Measurements from ENCODE around the gene SLC44A1. TPM values are rescaled to one million over a fixed set of nuclear protein-coding genes. Genes with fewer than 3 reads are reported as not detected.

The SLC44A1 gene
- polyA plus RNA-seq, 3 donors = 6.9 to 52.1 (median 46.5) TPM

GRCh38 chr9:105354448-105354847 is 110.0 kb downstream of the SLC44A1 start:
- no CpG with 5 or more reads among the region's 3 CpGs for WGBS (ENCODE audit: insufficient coverage)
- Histone ChIP-seq H3K27ac (ENCODE audit: low read depth in 1 of 2, low read length in 2 of 2) (no peak overlapping the region), H3K4me2 (replicated peaks; ENCODE audit: extremely low read depth, low read length, poor library complexity, severe bottlenecking) (no peak overlapping the region), H3K27me3 (ENCODE audit: control insufficient read depth in 2 of 2, insufficient read depth in 2 of 2, low read length in 2 of 2) (no peaks in the 10 kb centered on the region), H3K4me3 (replicated peaks in 1 of 3; ENCODE audit: low read depth in 2 of 3, low read length in 3 of 3) (no peak overlapping the region), H3K9me3 (replicated peaks in 1 of 2; ENCODE audit: control insufficient read depth in 1 of 2, insufficient read depth in 1 of 2, low read length in 2 of 2) (no peaks in the 10 kb centered on the region), H3K36me3 (replicated peaks in 1 of 2; ENCODE audit: control insufficient read depth in 1 of 2, insufficient read depth in 2 of 2, low read length in 2 of 2) (peaks cover 14 to 56% of the 10 kb centered on the region in 2 donors), H4K20me1 (ENCODE audit: insufficient read depth, low read length) (no peaks in the 10 kb centered on the region), H3K9ac (ENCODE audit: insufficient read depth, low read length, poor library complexity, severe bottlenecking) (no peak overlapping the region), H3K79me2 (ENCODE audit: insufficient read depth, low read length) (no peaks in the 10 kb centered on the region), H2AFZ (ENCODE audit: insufficient read depth, low read depth, low read length, poor library complexity, severe bottlenecking) (no peak overlapping the region), H3K4me1 (ENCODE audit: control insufficient read depth in 1 of 2, insufficient read depth in 2 of 2, low read length in 2 of 2) (no peaks in the 10 kb centered on the region)
- no peak for DNase-seq
- Mint-ChIP-seq H3K27me3 (ENCODE audit: low read depth in 3 of 3) (peaks cover 0 to 3% (median 0%) of the 10 kb centered on the region in 3 donors), H3K27ac (no peak overlapping the region), H3K4me3 (no peak overlapping the region), H3K36me3 (peaks cover 43 to 65% of the 10 kb centered on the region in 2 donors), H3K4me1 (no peaks in the 10 kb centered on the region), H3K9me3 (no peaks in the 10 kb centered on the region)
- no peak for TF ChIP-seq CTCF (IDR thresholded peaks at IDR 0.05)
- intact Hi-C loops (cut with micrococcal nuclease) = no loop called here

- H3K4me1 Mint-ChIP-seq = no peaks in the 10 kb centered on the region
- peaks cover 0 to 3% (median 0%) of the 10 kb centered on the region in 3 donors for H3K27me3 Mint-ChIP-seq (ENCODE audit: low read depth in 3 of 3)
- WGBS (ENCODE audit: insufficient coverage) = 100% methylated on average over 1 of the region's 3 CpGs
- Histone ChIP-seq H3K4me1 (ENCODE audit: control insufficient read depth in 1 of 2, insufficient read depth in 2 of 2, low read length in 2 of 2) (no peaks in the 10 kb centered on the region), H3K4me2 (replicated peaks; ENCODE audit: extremely low read depth, low read length, poor library complexity, severe bottlenecking) (no peak overlapping the region), H3K9ac (ENCODE audit: insufficient read depth, low read length, poor library complexity, severe bottlenecking) (no peak overlapping the region), H3K4me3 (replicated peaks in 1 of 3; ENCODE audit: low read depth in 2 of 3, low read length in 3 of 3) (no peak overlapping the region), H3K27me3 (ENCODE audit: control insufficient read depth in 2 of 2, insufficient read depth in 2 of 2, low read length in 2 of 2) (no peaks in the 10 kb centered on the region), H4K20me1 (ENCODE audit: insufficient read depth, low read length) (no peaks in the 10 kb centered on the region), H3K9me3 (replicated peaks in 1 of 2; ENCODE audit: control insufficient read depth in 1 of 2, insufficient read depth in 1 of 2, low read length in 2 of 2) (no peaks in the 10 kb centered on the region), H2AFZ (ENCODE audit: insufficient read depth, low read depth, low read length, poor library complexity, severe bottlenecking) (no peak overlapping the region), H3K27ac (ENCODE audit: low read depth in 1 of 2, low read length in 2 of 2) (no peak overlapping the region), H3K79me2 (ENCODE audit: insufficient read depth, low read length) (no peaks in the 10 kb centered on the region), H3K36me3 (replicated peaks in 1 of 2; ENCODE audit: control insufficient read depth in 1 of 2, insufficient read depth in 2 of 2, low read length in 2 of 2) (peaks cover 19 to 56% of the 10 kb centered on the region in 2 donors)
- H3K36me3 Mint-ChIP-seq = peaks cover 44 to 64% of the 10 kb centered on the region in 2 donors
- H3K9me3 Mint-ChIP-seq = no peaks in the 10 kb centered on the region
- no peak overlapping the region for H3K4me3 Mint-ChIP-seq
- TF ChIP-seq CTCF (IDR thresholded peaks at IDR 0.05) = no peak
- no peak for DNase-seq
- intact Hi-C loops (cut with micrococcal nuclease) = no loop called here
- H3K27ac Mint-ChIP-seq = no peak overlapping the region
Measured at GRCh38 chr9:105355781-105356180, 111.3 kb downstream of the SLC44A1 start.
